HG02981 (cell line): ENCODE data around the gene IGFLR1.

ENCODE experiments used
- ATAC-seq: cut with Tn5 transposase; IDR thresholded peaks from one replicate; pipeline ENCODE4 v1.9.1; 2021; ENCODE audit warnings: mild to moderate bottlenecking, moderate library complexity; ENCODE audit not compliant: unreplicated experiment

Gene IGFLR1

GRCh38 chr19:35742121-35742724, at the start of gene IGFLR1:
Gene IGFLR1 (minus strand): TSS chr19:35742452. CDS start chr19:35741180, 1,272 bp downstream.
- ATAC-seq, result no peak

- ATAC-seq, result no peak
These were observed 49.6 kb upstream of the IGFLR1 start for GRCh38 chr19:35791814-35792279.

- ATAC-seq, result no peak
These were observed 48.9 kb upstream of the IGFLR1 start for GRCh38 chr19:35790981-35791813.

GRCh38 chr19:35789978-35790944, 48.0 kb upstream of the IGFLR1 start:
- no peak for ATAC-seq

GRCh38 chr19:35789195-35789977, 47.1 kb upstream of the IGFLR1 start:
- no peak for ATAC-seq

GRCh38 chr19:35788205-35788960, 46.1 kb upstream of the IGFLR1 start:
- no peak for ATAC-seq

GRCh38 chr19:35787227-35787799, 45.1 kb upstream of the IGFLR1 start:
- ATAC-seq, result no peak

GRCh38 chr19:35786299-35787160, 44.3 kb upstream of the IGFLR1 start:
- no peak for ATAC-seq

- ATAC-seq, result no peak
These were observed 43.0 kb upstream of the IGFLR1 start for GRCh38 chr19:35785339-35785627.

GRCh38 chr19:35784503-35785338, 42.5 kb upstream of the IGFLR1 start:
- ATAC-seq, result no peak

GRCh38 chr19:35783469-35784434, 41.5 kb upstream of the IGFLR1 start:
- no peak for ATAC-seq

- ATAC-seq, result no peak
These were observed 40.3 kb upstream of the IGFLR1 start for GRCh38 chr19:35782589-35782988.

GRCh38 chr19:35781650-35782049, 39.4 kb upstream of the IGFLR1 start:
- no peak for ATAC-seq

- no peak for ATAC-seq
These were observed 38.5 kb upstream of the IGFLR1 start for GRCh38 chr19:35780717-35781116.

- ATAC-seq, result no peak
These were observed 37.8 kb upstream of the IGFLR1 start for GRCh38 chr19:35780058-35780457.

- no peak for ATAC-seq
These were observed 36.8 kb upstream of the IGFLR1 start for GRCh38 chr19:35779033-35779432.

- no peak for ATAC-seq
These were observed 35.7 kb upstream of the IGFLR1 start for GRCh38 chr19:35777961-35778360.
